GM04503 (cell line): Measurements from ENCODE around the gene PDZRN4.
"Not testable (repeated sequence)": the region's sequence is repeated elsewhere in the genome, so short reads cannot be mapped to it uniquely, and the experiment has no call there.

Source experiments
- DNase-seq: peaks from one replicate; pipeline ENCODE4 v3.0.0-alpha.2; 2012; ENCODE audit warnings: low read depth

The PDZRN4 gene

DNA sequence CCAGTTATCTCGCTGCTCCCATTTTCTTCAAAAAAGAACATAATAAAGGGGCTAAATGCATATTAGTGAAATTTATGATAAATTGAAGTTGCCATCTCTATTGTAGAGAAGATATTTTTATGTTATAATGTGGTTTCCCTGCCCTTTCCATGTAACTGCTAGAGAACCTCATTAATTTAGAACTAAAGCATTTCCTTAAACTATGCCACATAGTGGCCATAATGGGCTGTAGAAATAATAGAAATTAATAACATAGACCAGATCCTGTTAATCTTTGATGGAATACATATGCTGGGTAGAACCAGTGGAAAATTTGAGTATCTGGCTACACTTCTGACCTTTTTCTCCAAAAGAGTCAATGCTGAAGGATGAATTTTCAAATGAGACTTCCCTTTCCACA is 376.7 kb downstream of the PDZRN4 start:
- no peak for DNase-seq

DNA sequence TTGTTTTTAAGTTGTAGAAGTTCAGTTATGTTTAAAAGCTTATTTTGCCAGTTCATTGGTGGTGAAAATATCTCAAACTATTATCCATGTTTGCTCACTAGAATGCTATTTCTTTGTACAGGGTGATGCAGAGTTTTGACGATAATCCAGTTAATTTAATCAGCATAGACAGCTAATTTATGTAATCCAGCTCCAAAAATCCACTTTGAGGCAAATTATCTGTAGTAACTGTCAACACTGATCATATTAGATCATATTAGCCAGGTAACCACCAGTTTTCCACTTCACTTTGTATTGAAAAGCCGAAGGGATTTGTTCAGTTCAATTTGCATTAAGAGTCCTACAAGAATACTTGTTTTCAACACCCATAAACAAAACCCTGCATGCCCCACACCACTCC is 378.6 kb downstream of the PDZRN4 start:
- no peak for DNase-seq

DNA sequence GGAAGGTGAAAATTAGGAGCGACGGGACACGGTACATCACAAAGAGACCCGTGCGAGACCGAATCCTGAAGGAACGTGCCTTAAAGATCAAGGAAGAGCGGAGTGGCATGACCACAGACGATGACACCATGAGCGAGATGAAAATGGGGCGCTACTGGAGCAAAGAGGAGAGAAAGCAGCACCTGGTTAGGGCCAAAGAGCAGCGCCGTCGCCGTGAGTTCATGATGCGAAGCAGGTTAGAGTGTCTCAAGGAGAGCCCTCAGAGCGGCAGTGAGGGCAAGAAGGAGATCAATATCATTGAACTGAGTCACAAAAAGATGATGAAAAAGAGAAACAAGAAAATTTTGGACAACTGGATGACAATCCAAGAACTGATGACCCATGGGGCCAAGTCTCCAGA is 385.3 kb downstream of the PDZRN4 start:
- no peak for DNase-seq

DNA sequence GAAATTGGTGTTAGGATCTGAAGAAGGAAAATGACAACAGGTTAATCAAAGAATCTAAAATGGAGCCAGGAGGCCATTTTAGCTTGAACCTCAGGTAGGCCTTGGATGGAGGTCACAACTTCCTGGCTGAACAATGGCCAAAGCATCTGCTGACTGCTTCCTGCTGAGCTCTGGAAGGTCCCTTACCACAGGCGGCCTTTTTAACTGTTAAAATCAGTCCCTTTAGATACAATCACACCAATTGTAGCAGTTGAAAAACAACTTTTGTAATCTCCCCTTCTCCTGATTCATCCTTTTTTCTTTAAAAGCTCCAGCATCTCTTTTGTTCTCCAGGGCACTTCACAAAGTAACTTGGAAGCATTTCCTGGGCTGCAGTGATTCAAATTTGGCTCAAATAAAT is 388.8 kb downstream of the PDZRN4 start:
- DNase-seq = no peak

DNA sequence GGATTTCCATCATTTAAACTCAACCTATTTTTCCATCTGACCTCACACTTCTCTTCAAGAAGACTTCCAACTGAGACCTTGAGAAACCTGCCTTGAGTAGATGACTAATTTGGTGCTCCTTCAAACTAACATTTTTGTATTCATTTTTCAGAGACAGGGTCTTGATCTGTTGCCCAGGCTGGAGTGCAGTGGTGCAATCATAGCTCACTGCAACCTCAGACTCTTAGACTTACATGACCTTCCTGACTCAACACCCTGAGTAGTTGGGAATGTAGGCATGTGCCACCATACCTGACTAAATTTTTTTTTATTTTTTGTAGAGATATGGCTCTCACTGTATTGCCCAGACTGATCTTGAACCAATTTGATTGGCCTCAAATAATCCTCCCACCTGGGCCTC is 389.9 kb downstream of the PDZRN4 start:
- no peak for DNase-seq

DNA sequence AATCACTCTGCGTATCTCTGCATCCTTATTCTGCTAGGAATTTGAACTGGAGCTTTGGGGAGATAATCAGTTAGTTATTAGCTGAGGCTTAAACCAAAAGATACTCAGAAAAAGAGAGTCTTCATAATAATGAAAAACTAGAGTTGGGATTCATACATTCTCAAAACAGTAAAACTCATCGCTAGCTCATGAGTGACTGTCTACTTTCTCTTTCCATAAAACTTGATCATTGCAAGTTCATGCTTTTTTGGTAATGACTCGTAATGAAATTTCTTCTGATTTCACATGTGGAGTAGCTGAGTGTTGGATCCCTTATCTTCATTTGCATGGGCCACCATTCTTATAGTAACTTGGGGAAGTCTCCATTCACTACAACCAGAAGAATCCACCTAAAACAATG is 397.7 kb downstream of the PDZRN4 start:
- no peak for DNase-seq

DNA sequence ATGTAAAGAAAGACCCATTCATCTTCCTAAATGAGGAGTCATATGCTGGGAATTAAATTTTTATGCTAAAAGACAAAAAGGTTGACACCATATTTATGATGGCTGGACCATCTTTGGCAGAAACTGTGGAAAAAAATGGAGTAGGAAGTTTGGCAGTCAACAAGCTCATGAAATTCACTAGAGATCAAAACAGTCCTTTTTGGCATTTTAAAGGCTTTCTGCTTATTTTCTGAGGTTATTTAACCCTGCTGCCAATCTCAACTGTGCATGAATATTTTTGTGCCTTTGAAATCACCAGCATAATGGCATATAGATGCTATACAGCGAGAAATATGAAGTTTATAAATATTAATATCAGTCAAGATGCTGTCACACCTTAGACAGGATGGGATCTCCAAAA is 399.5 kb downstream of the PDZRN4 start:
- no peak for DNase-seq

DNA sequence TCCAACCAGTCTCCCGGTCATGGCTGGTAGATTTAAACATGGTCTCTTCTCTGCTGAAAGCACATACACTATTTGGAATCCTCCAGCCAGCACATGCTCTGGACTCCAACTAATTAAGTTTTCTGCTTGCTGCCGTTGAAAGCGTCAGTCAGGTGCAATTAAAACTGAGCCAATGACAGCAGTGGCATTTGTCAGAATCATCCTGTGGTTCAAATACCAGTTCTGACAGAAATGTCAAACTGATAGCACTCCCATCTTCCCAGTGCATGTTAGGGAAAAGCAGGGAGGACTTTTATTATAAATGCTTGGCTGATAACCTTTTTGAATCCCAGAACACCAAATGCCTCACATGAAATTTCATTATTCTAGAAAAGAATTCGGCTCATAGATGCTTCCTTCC is 401.8 kb downstream of the PDZRN4 start:
- no peak for DNase-seq

DNA sequence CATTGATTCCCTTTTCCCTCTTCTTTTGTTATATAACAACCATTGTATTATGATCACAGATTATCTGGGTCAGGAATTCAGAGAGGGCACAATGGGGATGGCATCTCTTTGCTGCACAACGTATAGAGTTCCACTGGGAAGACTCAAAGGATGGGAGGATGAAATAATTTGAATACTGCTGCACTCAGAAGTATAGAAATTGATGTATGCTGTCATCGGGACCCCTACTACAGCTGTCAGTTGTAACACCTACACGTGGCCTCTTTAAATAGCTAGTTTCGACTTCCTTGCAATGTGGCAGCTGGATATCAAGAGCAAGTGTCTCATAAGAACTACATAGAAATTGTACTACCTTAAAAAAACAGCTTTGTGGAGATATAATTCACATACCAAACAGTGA is 408.1 kb downstream of the PDZRN4 start:
- DNase-seq = no peak

DNA sequence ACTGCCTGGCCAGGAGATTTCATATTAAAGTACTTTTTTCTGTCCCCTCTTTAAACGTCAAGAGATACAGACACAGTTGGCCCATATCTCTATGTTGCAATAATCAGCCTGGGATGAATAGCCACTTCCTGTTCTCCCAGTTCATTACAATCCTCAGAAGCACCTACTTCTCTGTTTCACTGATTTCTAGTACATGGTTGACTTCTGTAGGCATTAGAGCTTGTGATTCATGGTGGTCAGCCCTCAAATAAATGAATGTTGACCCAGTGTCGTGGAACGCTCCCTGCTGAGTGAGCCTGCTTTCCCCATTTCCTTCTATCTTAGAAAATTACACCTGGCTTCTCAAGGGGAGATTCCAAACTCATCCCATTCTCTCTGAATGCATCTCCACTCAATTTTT is 416.7 kb downstream of the PDZRN4 start:
- DNase-seq = no peak

DNA sequence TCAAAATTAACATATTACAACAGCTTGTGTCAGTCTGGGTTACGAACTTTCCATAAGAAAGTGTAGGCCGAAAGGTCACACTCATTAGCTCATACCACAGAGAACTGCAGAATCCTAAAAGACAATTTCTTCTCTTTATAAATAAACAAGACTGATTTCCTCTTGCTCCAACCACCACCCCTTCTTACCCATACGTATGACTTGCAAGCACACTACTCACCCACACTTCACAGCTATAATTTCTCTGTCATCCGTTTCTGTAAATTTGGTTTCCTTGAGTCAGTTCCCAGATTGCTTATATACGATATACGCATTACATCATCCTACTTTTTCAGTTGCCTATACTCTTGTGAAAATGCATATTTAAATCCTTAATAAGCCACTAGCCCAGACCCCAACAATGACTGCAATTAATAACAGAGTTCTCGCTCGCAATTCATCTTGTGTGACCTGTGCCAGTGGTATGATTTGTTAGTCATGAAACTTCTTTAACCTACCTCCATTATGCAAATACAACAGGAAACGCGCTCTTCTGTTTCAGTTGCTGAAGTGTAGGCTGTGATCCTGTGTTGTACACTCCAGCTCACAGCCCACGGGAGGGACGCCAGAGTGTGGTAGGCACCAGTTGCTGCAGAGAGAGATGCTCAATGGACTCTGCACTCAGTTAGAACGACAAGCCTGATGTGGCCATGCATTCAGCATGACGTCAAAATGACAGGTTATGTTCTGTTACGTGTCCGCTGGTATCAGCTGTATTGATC is 417.6 kb downstream of the PDZRN4 start:
- no peak for DNase-seq

DNA sequence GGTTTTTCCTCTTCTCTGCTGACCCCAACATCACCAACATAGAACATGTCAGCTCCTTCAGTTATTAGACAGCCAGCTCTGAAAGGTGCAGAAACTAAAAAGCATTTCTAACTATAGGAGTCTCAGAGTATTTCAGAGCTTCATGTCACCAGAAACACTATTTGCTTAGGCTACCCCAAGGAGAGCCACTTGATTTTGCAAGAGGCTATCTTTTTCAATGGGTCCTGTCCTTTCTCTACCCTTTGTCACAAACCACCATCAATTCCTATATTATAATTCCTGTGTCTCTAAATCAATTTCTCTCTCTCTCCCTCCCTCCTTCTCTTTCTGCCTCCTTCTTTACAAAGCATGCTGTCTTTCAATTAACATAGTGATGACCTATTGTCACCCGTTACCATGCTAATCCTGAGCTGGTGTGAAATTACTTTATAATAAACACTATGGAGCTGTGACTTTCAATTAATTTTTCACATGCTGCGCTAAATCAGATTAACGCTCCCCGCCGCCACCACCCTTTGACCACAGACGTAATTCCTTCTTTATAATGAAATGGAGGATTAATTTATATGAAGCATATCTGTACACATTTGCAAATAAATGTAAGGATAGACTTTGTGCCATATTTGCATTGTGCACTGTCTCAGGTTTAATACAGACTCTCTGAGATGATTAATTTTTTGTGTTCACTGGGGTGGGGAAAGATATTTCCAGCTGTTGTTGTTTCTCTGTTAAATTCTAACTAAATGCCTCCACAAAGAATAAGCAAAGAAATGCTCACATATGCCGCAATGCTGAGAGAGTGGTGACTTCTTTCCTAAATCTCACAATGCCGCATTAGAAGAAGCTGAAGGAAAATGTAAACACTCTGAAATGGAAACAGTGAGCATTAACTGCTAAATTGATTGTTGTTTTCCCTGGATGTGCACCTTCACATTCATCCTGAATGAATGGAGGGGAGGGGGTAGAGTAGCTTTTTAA is 418.6 kb downstream of the PDZRN4 start:
- no peak for DNase-seq

DNA sequence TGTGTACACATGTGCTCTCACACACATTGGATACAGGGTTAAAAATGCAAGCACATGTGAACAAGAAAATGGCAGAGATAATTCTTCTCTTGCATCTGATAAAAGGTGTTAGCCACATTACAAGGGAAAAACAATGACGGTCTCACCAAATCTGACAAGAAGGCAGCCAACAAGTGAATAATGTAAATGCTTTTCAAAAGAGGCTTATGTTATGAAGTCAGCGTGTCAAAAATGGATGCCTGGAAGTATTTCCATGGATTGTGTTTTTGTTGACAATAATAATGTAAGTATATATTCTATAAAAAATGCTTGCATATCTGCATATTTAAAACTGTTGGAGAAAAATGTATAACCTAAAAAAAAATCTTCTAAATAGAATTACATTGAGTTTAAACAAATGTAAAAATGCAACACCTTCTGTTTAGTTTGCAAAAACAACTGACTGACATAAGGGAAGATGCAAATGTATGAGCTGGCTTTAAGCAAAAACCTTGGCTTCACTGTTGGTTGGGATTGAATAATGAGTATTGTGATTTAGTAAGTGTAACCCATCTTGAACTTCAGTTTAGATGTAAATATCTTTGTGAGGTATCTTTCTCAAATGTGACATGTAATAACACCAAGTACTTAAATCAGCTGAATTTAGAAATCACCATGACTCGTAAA is 424.9 kb downstream of the PDZRN4 start:
- no peak for DNase-seq

DNA sequence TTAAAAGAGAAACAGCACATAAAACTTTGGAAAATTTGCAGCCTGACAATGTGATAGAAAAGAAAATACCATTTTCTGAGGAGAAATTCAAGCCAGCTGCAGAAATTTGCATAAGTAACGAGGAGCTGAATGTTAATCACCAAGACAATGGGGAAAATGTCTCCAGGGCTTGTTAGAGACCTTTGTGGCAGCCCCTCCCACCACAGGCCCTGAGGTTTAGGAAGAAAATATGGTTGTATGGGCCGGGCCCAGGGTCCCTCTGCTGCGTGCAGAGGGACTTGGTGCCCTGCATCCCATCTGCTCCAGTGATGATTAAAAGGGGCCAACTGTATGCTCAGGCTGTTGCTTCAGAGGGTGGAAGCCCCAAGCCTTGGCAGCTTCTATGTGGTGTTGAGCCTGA is 427.1 kb downstream of the PDZRN4 start:
- DNase-seq = not testable (repeated sequence)

DNA sequence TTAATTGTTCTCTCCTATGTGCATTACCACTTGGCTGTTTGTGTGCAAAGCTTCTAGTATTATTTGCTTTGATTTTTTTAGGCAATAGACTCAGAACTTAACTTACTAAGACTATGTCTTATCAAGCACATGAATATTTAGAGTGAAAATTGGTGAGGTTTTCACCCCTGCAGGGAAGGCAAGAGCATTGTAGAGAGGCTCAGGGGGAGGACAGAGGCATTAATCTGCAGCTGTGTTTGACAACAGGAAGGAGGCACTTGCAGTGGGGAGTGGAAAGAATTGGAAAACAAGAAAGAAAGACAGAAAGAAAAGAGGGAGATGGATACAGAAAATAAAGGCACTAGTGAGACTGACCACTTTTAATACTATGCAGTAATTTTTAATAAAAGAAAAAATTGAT is 431.6 kb downstream of the PDZRN4 start:
- DNase-seq = no peak

DNA sequence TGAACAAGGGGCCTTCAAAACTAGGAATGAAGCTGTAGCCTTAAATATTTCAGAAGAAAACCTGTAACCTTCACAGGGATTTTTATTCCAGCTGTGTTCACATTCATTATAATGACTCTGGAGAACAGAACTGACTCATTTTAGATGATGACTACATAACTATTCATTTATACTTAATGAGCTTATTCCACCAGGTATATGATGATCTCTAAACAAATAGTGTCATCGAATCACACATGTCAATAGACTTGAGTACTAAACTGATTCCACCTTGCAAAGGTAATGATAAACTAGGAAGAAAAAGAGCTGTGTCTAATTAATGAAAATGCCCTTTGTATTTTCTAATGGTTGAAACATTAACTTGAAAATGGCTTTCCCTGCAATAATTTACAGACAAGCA is 433.2 kb downstream of the PDZRN4 start:
- no peak for DNase-seq
